Activated T-helper 1 cell treated with anti-CD3 and anti-CD28 coated beads, Interleukin-12 subunit alpha, Interleukin-12 subunit beta, Interleukin-2, Interleukin-4 antibody, amounts not matched to agents 30 ng/mL and 10 ng/mL and 1 ng/mL, durations not matched to agents 14 hours and 24 hours and 36 hours (primary cell): ENCODE results near the gene KRT16. TPM values are rescaled to one million over a fixed set of nuclear protein-coding genes. Genes with fewer than 3 reads are reported as not detected.
"Not testable (repeated sequence)": the region's sequence is repeated elsewhere in the genome, so short reads cannot be mapped to it uniquely, and the experiment has no call there.

Experiments
- DNase-seq: peaks from one replicate; pipeline ENCODE4 v3.0.0; 2021; ENCODE audit warnings: low spot score
- H3K27ac Mint-ChIP-seq: one replicate; pipeline ENCODE4 v1.8.0; 2021; ENCODE audit warnings: mild to moderate bottlenecking, mixed read lengths
- H3K27me3 Mint-ChIP-seq: one replicate; pipeline ENCODE4 v1.8.0; 2022; ENCODE audit warnings: mild to moderate bottlenecking, moderate library complexity, mixed read lengths; ENCODE audit not compliant: insufficient read depth
- H3K36me3 Mint-ChIP-seq: one replicate; pipeline ENCODE4 v1.8.0; 2021; ENCODE audit warnings: low read depth, mixed read lengths
- H3K4me1 Mint-ChIP-seq: one replicate; pipeline ENCODE4 v1.8.0; 2021; ENCODE audit warnings: low read depth, mixed read lengths
- H3K4me3 Mint-ChIP-seq: one replicate; pipeline ENCODE4 v1.8.0; 2021; ENCODE audit warnings: mild to moderate bottlenecking, moderate library complexity, mixed read lengths
- H3K9me3 Mint-ChIP-seq: one replicate; pipeline ENCODE4 v1.8.0; 2021; ENCODE audit warnings: mixed read lengths
- intact Hi-C: fragments of 100-400 bp; cut with micrococcal nuclease; formaldehyde crosslinking; loops from one replicate; pipeline ENCODE4 v1.15.1; 2024
- total RNA-seq: library from RNA; stranded (reverse); gene quantifications from 2 replicates; pipeline ENCODE4 v1.2.3, GENCODE V29; 2022

Gene KRT16
- total RNA-seq, 1 donor from 2014 or later, result not detected

DNA sequence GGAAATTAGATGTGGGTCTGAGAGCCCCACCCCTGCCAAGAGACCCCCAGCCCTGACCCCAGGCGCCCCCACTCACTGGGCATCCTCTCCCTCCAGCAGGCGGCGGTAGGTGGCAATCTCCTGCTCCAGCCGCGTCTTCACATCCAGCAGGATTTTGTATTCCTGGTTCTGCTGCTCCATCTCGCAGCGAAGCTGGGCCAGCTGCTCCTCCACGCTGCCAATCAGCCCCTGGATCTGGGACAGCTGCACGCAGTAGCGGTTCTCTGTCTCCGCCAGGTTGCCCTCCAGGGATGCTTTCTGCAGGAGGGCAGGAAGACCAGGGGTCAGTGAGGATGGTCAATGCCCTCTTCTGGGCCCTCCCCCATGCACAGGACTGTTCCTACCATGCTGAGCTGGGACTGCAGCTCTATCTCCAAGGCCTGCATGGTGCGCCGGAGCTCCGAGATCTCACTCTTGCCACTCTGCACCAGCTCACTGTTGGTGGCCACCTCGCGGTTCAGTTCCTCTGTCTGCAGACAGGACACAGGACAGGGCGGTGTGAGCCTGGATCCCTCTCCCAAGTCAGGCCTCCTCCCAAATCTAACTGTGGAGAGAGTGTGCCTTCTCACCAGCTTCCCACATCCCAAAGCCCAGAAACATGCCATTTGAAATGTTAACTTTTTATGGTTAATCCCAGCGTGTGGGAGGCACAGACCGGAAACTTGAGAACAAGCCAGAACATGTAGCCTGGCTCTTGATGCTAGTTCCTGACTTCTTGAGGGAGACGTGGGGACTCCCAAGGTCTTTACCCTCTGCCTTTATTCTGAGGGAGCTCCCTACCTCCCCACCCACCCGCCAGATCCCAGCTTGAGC, 8.2 kb upstream of the KRT16 start:
- Mint-ChIP-seq H3K36me3 (no peaks in the 10 kb centered on the region), H3K27me3 (no peaks in the 10 kb centered on the region), H3K9me3 (no peaks in the 10 kb centered on the region), H3K27ac (no peak overlapping the region), H3K4me1 (no peaks in the 10 kb centered on the region), H3K4me3 (no peak overlapping the region)
- no peak for DNase-seq
- intact Hi-C loops, result no loop called here

DNA sequence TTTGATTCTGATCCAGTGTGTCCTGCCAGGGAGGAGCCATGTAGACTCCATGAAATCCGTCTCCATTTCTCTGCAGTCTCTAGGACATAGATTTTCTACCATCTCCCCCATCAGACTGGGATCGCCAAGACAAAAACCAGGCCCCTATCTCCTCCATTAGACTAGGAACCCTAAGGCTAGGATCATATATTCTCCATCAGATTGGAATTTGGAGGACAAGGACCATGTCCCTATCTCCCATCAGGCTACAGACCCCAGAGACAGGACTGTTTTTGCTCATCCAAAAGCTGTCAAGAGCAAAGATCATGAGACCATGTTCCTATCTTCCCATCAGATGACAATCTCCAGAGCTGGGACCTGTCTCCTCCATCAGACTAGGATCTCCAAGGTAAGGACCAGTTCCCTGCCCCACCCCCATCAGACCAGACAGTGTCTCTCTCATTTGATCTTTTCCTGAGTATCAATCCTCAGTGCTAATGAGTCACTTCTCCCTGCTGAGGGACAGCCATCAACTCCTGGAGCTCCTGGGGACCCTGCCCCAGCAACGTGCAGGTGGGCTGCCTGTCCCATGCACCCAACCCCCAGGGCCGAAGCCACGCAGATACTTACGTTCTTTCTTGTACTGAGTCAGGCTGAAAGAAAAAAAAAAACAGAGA, 7.5 kb upstream of the KRT16 start:
- intact Hi-C loops, H3K4me3 Mint-ChIP-seq, H3K4me1 Mint-ChIP-seq, H3K36me3 Mint-ChIP-seq, H3K27ac Mint-ChIP-seq, H3K9me3 Mint-ChIP-seq, H3K27me3 Mint-ChIP-seq, DNase-seq: not testable (repeated sequence)

DNA sequence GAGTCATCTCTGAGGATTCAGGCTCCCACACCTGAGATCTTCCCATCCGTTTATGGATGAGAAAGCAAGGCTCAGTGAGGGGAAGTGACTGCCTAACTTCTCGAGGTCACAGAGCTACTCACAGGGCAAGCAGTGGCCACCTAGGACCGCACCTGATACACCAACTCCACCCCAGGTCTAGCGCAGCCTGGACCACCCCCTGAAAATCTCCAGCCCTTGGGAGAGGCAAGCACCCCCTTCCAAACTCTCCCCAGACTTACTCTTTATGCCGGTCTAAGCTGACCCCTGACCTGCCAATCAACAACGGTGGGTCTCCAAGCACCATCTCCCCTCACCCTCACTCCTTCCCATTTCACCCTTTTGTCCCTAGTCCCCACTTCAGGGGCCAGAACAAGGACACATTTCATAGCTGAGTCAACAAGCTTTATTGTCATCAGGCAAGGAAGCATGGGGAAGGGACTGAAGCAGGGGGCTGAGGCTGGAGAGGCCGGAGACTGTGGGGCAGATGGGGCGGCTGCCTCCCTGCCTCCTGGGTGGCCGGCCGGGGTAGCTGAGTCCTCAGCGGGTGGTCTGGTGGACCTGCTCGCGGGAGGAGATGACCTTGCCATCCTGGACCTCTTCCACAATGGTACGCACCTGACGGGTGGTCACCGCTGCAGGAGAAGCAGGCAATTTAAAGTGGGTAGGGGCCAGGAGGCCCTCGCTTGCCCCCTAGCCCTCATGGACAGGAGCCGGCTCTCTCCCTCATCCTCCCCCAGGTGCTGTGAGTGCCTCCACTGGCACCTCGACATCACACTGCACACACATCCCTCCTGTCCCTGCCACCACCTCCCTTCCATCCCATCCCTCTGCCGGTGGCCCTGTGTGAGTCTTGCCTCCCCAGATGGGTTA, 6.7 kb upstream of the KRT16 start:
- H3K27me3 Mint-ChIP-seq, result no peaks in the 10 kb centered on the region
- no peaks in the 10 kb centered on the region for H3K9me3 Mint-ChIP-seq
- no peak overlapping the region for H3K27ac Mint-ChIP-seq
- intact Hi-C loops, result no loop called here
- no peak for DNase-seq
- H3K4me1 Mint-ChIP-seq, result no peaks in the 10 kb centered on the region
- no peaks in the 10 kb centered on the region for H3K36me3 Mint-ChIP-seq
- no peak overlapping the region for H3K4me3 Mint-ChIP-seq

DNA sequence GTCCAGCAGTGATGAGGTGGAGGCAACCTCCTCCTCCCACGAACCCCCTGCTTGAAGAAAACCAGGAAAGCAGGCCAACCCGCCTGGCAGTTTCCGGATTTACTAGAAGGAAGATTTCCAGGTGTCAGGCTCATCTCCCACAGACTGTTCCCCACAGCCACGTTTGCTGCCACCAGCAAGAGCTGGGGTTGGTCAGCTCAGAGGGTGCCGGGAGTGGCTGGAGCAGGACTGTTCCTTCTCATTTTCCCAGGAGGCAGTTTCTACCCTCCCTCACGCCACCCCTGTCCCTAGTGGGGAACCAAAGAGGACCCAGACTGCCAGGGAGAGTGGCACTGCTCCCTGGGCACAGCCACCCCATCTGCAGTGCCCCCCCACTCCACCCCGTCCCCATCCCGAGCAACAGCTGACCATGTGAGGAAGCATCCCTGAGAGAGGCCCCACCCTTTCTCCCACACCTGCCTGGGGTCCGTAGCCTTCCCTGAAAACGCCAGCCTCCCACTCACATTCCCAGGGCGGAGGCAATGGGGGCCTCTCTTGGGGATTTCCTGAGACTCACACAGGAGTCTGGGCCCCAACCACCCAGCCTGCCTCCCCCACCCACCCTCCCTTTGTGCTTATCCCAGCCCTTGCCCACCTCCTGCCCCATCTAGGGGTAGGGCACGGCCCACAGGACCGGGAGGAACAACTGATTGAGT, 5.9 kb upstream of the KRT16 start:
- Mint-ChIP-seq H3K9me3 (no peaks in the 10 kb centered on the region), H3K4me1 (no peaks in the 10 kb centered on the region), H3K27ac (no peak overlapping the region), H3K27me3 (no peaks in the 10 kb centered on the region), H3K4me3 (no peak overlapping the region), H3K36me3 (no peaks in the 10 kb centered on the region)
- no peak for DNase-seq
- intact Hi-C loops, result no loop called here

DNA sequence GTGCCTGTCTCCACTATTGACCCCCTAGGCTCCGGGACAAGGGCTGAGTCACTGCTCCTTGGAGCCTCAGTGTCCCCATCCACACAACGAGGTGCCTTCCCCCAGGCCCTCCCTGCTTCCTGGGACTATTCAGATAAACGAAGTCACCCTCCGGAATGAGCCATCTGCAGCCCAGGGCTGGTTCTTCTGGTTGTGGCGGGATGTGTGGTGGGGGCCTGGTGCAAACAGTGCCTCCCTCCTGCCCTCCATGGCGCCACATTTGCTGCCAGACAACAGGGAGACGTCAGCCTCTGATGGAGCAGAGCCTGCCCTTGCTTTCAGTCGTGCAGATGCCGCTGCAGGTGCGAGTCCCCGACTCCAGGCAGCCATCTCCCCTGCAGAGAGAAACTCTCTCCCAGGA, 5.1 kb upstream of the KRT16 start:
- Mint-ChIP-seq H3K9me3 (no peaks in the 10 kb centered on the region), H3K27ac (no peak overlapping the region), H3K4me1 (no peaks in the 10 kb centered on the region), H3K27me3 (no peaks in the 10 kb centered on the region), H3K4me3 (no peak overlapping the region), H3K36me3 (no peaks in the 10 kb centered on the region)
- intact Hi-C loops, result no loop called here
- DNase-seq, result no peak

DNA sequence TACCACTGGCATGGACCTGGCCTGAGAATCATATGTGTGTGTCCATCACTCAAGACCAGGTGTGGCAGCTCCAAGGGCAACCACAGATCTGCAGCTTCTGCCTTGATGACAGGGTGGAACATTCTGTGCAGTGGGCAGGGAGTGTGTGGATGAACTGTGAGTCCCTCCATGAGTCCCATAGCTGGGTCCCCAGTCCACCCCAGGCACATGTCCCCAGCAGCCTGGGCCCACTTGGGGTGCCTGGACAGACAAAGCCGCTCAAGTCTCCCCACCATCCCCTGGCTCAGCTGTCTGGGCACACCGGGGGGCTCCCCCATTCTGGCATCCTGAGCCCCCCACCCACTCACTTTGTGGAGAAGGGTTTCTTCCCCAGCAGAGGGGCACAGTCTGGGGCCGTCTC, 4.6 kb upstream of the KRT16 start:
- no peak for DNase-seq
- intact Hi-C loops, result no loop called here
- Mint-ChIP-seq H3K27me3 (no peaks in the 10 kb centered on the region), H3K4me1 (no peaks in the 10 kb centered on the region), H3K4me3 (no peak overlapping the region), H3K9me3 (no peaks in the 10 kb centered on the region), H3K36me3 (no peaks in the 10 kb centered on the region), H3K27ac (no peak overlapping the region)

DNA sequence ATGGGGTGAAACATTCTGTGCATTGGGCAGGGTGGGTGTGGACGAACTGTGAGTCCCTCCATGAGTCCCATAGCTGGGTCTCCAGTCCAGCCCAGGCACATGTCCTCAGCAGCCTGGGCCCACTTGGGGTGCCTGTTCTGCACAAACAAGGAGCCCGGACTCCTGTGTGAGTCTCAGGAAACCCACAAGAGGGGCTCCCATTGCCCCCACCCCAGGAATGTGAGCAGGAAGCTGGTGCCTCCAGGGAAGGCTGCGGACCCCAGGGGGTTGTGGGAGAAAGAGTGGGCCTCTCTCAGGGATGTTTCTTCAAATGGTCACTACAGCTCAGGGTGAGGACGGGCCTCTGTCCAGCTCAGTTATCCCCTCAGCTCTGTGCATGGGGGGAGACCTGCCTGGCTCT, 3.9 kb upstream of the KRT16 start:
- intact Hi-C loops, H3K27ac Mint-ChIP-seq, H3K36me3 Mint-ChIP-seq: not testable (repeated sequence)

DNA sequence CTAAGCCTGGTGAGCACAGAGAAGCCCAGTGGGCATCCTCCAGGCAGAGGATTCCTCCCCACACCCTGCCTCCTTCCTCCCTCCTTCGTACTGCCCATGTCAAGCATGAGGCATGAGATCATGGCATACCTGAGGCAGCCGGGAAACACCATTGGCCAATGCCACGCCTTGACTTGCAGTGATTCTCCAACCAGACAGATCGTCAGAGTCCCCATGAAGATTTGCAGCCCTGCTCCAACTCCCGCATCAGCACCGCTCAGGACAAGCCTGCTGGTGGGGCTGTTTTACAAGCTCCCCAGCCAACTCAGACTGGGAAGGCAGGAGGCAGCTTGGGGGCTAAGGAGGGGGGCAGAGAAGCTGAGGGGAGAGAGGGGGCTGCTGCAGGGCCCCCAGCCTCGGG, 2.9 kb upstream of the KRT16 start:
- no peaks in the 10 kb centered on the region for H3K27me3 Mint-ChIP-seq
- H3K27ac Mint-ChIP-seq, result no peak overlapping the region
- no peaks in the 10 kb centered on the region for H3K4me1 Mint-ChIP-seq
- no peak for DNase-seq
- intact Hi-C loops, result no loop called here
- no peak overlapping the region for H3K4me3 Mint-ChIP-seq
- H3K9me3 Mint-ChIP-seq, result no peaks in the 10 kb centered on the region
- no peaks in the 10 kb centered on the region for H3K36me3 Mint-ChIP-seq

More for the DNA sequence above, 3.9 kb upstream of the KRT16 start:
- not testable (repeated sequence) for H3K4me1 Mint-ChIP-seq, H3K9me3 Mint-ChIP-seq, H3K4me3 Mint-ChIP-seq, H3K27me3 Mint-ChIP-seq, DNase-seq

DNA sequence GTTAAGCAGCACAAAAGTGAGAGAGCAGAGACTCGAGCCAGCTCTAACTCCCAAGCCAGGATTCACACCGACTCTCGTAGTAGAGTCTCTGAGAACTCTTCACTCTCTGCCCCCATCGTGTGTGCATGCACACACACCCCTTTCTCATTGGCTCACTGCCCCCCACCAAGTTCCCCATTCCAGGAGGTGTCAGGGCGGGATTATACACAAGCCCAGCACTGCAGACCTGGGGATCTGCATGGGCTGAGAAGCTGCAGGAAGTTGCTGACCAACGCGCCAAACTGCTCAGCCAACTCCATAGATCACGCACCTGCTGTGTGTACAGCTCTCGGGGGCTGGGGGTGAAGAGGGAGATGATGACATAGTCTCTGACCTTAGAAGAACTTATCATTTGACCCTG, 2.2 kb upstream of the KRT16 start:
- H3K4me1 Mint-ChIP-seq, intact Hi-C loops, H3K36me3 Mint-ChIP-seq, H3K27me3 Mint-ChIP-seq, H3K4me3 Mint-ChIP-seq, H3K27ac Mint-ChIP-seq, H3K9me3 Mint-ChIP-seq, DNase-seq: not testable (repeated sequence)

DNA sequence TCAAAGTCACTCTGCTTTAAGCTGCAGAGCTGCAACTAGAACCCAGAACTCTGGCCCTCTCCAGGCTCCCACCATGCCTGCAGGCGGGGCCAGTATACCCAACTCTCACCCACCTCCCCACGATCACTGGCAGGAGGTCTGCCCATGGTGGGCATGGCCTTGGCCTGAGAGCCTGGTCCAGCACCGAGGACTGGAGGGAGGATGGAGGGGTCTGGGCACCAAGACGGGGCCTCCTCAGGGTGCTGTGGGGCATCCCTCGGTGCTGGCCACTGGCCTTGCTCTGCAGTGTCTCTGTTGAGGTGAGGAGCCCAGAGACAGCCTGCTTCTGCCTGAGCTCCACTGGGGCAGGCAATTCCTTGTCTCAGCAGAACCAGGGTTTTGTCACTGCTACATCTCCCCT, 1.5 kb upstream of the KRT16 start:
- DNase-seq, result no peak
- Mint-ChIP-seq H3K27me3 (peaks cover 5% of the 10 kb centered on the region), H3K9me3 (no peaks in the 10 kb centered on the region), H3K36me3 (no peaks in the 10 kb centered on the region), H3K27ac (no peak overlapping the region), H3K4me1 (no peaks in the 10 kb centered on the region), H3K4me3 (no peak overlapping the region)
- intact Hi-C loops, result no loop called here

DNA sequence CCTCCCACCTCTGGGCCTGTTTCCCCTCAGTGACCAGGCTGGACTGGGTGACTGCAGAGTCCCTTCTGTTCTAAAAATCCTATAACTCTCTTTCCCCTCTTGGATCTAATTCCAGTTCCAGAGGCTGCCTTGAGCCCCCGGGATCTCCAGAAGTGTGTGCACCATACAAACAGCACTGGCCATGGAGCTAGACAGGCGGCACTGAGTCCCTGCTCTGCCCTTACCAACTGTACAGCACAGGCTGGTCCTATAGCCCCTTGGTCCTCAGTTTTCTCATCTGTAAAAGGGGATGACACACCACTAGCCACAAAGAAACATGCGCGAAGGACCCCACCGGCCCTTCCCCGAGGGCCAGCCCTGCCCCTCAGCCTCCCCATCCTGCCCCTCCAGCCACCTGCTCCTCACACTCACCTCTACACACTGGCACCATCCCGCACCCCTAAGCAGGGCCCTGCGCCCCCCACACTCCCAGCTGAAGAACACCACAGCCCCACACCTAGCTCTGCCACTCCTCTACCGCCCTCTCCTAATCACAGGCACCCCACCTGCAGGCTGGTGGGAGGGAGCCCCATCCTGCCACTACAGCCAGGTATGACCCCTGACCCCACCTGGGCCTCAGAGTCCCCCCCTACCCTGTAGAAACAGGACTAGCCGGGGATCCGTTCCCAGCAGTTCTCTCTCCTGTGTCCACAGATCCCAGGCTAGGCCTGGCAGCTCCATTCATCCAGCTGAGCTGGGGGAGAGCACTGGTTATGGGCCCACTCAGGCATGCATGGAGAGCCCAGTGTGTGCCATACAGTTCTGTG, 913 bp upstream of the KRT16 start:
- Mint-ChIP-seq H3K27ac (no peak overlapping the region), H3K27me3 (peaks cover 5% of the 10 kb centered on the region), H3K4me1 (no peaks in the 10 kb centered on the region), H3K9me3 (no peaks in the 10 kb centered on the region), H3K4me3 (no peak overlapping the region), H3K36me3 (no peaks in the 10 kb centered on the region)
- intact Hi-C loops, result no loop called here
- DNase-seq, result no peak
